Endothelial cell of umbilical vein (primary cell): ENCODE measurements around the gene GNPTAB. TPM values are rescaled to one million over a fixed set of nuclear protein-coding genes. Genes with fewer than 3 reads are reported as not detected.

Experiments
- BruUV-seq: library from RNA; stranded (reverse); fragments of 400-500 nt; replicated peaks from 2 replicates; lab custom pipeline; 2021; lab: Mats Ljungman, UMichigan
- CTCF ChIA-PET: fragments of 300-600, 350-600 bp; sonication (Branson Sonifier 250); formaldehyde crosslinking; loops from one replicate; lab custom pipeline; 2021; ENCODE audit warnings: antibody characterized with exemption, inconsistent platforms; lab: Charles Lee
- POLR2A ChIA-PET: fragments of 300-600, 350-600 bp; sonication (Branson Sonifier 250); formaldehyde crosslinking; loops from one replicate; lab custom pipeline; 2021; ENCODE audit warnings: antibody characterized with exemption, inconsistent platforms; lab: Charles Lee
- DNase-seq: peaks from one replicate; pipeline ENCODE4 v3.0.0-alpha.2; 2011; ENCODE audit warnings: low read depth, low spot score
- FAIRE-seq: peaks from 2 replicates; lab custom pipeline; 2011; peaks lifted over from hg19 to GRCh38; lab: Jason Lieb, UNC
- H2AFZ ChIP-seq: 2 replicates; pipeline ENCODE4 v1.6.0; 2012; ENCODE audit warnings: low read depth, low read length, control low read depth, inconsistent platforms
- H3K27ac ChIP-seq: 2 replicates; pipeline ENCODE4 v1.5.1; 2011; ENCODE audit warnings: low read depth, mild to moderate bottlenecking, control low read depth, low read length, moderate library complexity; ENCODE audit not compliant: insufficient read depth
- H3K27me3 ChIP-seq, 2 experiments: 2 replicates each; pipeline versions ENCODE4 v1.6.0 to v1.6.1; 2011; ENCODE audit warnings: low read length in 2 of 2, mixed read lengths in 1 of 2; ENCODE audit not compliant: control insufficient read depth in 2 of 2, insufficient read depth in 2 of 2
- H3K36me3 ChIP-seq, 2 experiments: 2 replicates in 1 of 2; 3 replicates in 1 of 2; pipeline ENCODE4 v1.5.1; 2011; ENCODE audit warnings: low read length in 2 of 2, mild to moderate bottlenecking in 1 of 2, moderate library complexity in 1 of 2; ENCODE audit not compliant: control insufficient read depth in 2 of 2, insufficient read depth in 2 of 2; ENCODE audit errors: extremely low read depth in 1 of 2
- H3K4me1 ChIP-seq: 3 replicates; pipeline ENCODE4 v1.5.1; 2011; ENCODE audit warnings: mild to moderate bottlenecking, low read length; ENCODE audit not compliant: control insufficient read depth, insufficient read depth; ENCODE audit errors: extremely low read depth
- H3K4me2 ChIP-seq: 2 replicates; pipeline ENCODE4 v1.6.1; 2011; ENCODE audit warnings: low read length, control low read depth, mixed read lengths; ENCODE audit not compliant: insufficient read depth
- H3K4me3 ChIP-seq, 3 experiments: fragments of 200-600 bp in 1 of 3; sonication (generic), shearing (Covaris generic) in 1 of 3; replicated peaks in 1 of 3; 2 replicates each; pipeline ENCODE4 v1.5.1; 2011 to 2016; ENCODE audit warnings: control low read depth in 3 of 3, low read length in 3 of 3, mild to moderate bottlenecking in 2 of 3, inconsistent platforms in 1 of 3, low read depth in 1 of 3, moderate library complexity in 1 of 3; ENCODE audit not compliant: insufficient read depth in 1 of 3
- H3K79me2 ChIP-seq: 2 replicates; pipeline ENCODE4 v1.6.0; 2012; ENCODE audit warnings: low read length, inconsistent platforms; ENCODE audit not compliant: control insufficient read depth, insufficient read depth
- H3K9ac ChIP-seq: replicated peaks from 2 replicates; pipeline ENCODE3; 2011; ENCODE audit warnings: low read length, control low read depth; ENCODE audit not compliant: insufficient read depth; ENCODE audit errors: extremely low read depth
- H3K9me1 ChIP-seq: replicated peaks from 3 replicates; pipeline ENCODE4 v1.6.0; 2011; ENCODE audit warnings: mild to moderate bottlenecking, low read length; ENCODE audit not compliant: control insufficient read depth, insufficient read depth; ENCODE audit errors: extremely low read depth
- H3K9me3 ChIP-seq: replicated peaks from 2 replicates; pipeline ENCODE4 v1.5.1; 2012; ENCODE audit warnings: low read length, inconsistent platforms; ENCODE audit not compliant: control insufficient read depth, insufficient read depth
- H4K20me1 ChIP-seq: replicated peaks from 2 replicates; pipeline ENCODE3; 2011; ENCODE audit warnings: mild to moderate bottlenecking, low read length; ENCODE audit not compliant: control insufficient read depth, insufficient read depth; ENCODE audit errors: extremely low read depth
- CTCF ChIP-seq, 2 donors: IDR thresholded peaks; 1 replicate in 1 of 2; 2 replicates in 1 of 2; pipeline ENCODE4 v1.5.1; 2011; ENCODE audit warnings: low read length in 2 of 2, mild to moderate bottlenecking in 2 of 2, moderate library complexity in 2 of 2, control low read depth in 1 of 2, inconsistent platforms in 1 of 2, low read depth in 1 of 2; ENCODE audit not compliant: insufficient read depth in 1 of 2; ENCODE audit errors: extremely low read depth in 1 of 2
- EZH2 ChIP-seq: IDR thresholded peaks from 2 replicates; pipeline ENCODE4 v1.6.1; 2012; ENCODE audit warnings: borderline replicate concordance, low read depth, mild to moderate bottlenecking, moderate library complexity, low read length, inconsistent platforms; ENCODE audit not compliant: severe bottlenecking
- GATA2 ChIP-seq: IDR thresholded peaks from 2 replicates; pipeline ENCODE4 v1.7.0; 2011; ENCODE audit warnings: low read depth, mild to moderate bottlenecking, moderate library complexity, mixed read lengths, low read length; ENCODE audit not compliant: insufficient read length, insufficient read depth
- MYC ChIP-seq: IDR thresholded peaks from one replicate; pipeline ENCODE4 v1.6.1; 2011; ENCODE audit warnings: mild to moderate bottlenecking, low read depth, low read length
- POLR2A ChIP-seq: IDR thresholded peaks from 2 replicates; pipeline ENCODE4 v1.6.1; 2012; ENCODE audit warnings: low read depth, mild to moderate bottlenecking, control low read depth, low read length
- dilution Hi-C: fragments of 300-500 bp; cut with MboI; formaldehyde crosslinking; loops from one replicate; pipeline ENCODE4 v1.15.0; 2019; ENCODE audit warnings: low sequenced_read_pairs; ENCODE audit not compliant: extremely low pct_ligation_motif_present
- intact Hi-C: fragments of 100-400 bp; cut with micrococcal nuclease; formaldehyde crosslinking; loops from one replicate; pipeline ENCODE4 v1.10.0; 2022
- polyA plus RNA-seq, 4 experiments: library from polyadenylated mRNA; depleted of rRNA in 3 of 4; stranded (reverse) in 3 of 4; unstranded in 1 of 4; fragments of >200 nt; gene quantifications; 2 replicates each; pipeline versions ENCODE4 v1.2.1 to v1.2.3, GENCODE V29; 2011 to 2012; ENCODE audit warnings: missing spikeins in 1 of 4
- total RNA-seq: library from RNA; stranded (reverse); gene quantifications from 2 replicates; pipeline ENCODE4 v1.2.3, GENCODE V29; 2021

The GNPTAB gene
- total and polyA plus RNA-seq, 2 donors (not counting 3 experiments of a cell fraction or from before 2014, with no cell fraction given): 15.6 to 39.5 TPM

- Histone ChIP-seq H3K9ac (no peak overlapping the region), H4K20me1 (no peaks in the 10 kb centered on the region), H3K27me3 (no peaks in the 10 kb centered on the region), H2AFZ (no peak overlapping the region), H3K36me3 (no peaks in the 10 kb centered on the region), H3K4me3 (no peak overlapping the region), H3K4me1 (no peaks in the 10 kb centered on the region), H3K79me2 (no peaks in the 10 kb centered on the region), H3K9me3 (no peaks in the 10 kb centered on the region), H3K9me1 (no peaks in the 10 kb centered on the region), H3K27ac (no peak overlapping the region), H3K4me2 (no peak overlapping the region)
- DNase-seq: no peak
- intact Hi-C loops (loop anchor here (10.0 kb wide), 1 partner anchor 353 kb away; the partner anchor contains the start of genes NUP37 and PARPBP), dilution Hi-C loops (no loop called here)
- ChIA-PET CTCF (interaction anchor here (0.9 to 3.1 kb wide), 9 partner anchors 8 to 713 kb away, joined by 3 to 149 read pairs (median 5); partner anchors contain the start of gene GNPTAB), POLR2A (no interaction called here)
- BruUV-seq: no TSS peak
- FAIRE-seq: no peak
- no peak for TF ChIP-seq POLR2A
- no peak for TF ChIP-seq EZH2
- no peak for TF ChIP-seq CTCF (IDR thresholded peaks at IDR 0.05; ENCODE audit: extremely low read depth in 1 of 2, insufficient read depth in 1 of 2, low read depth in 1 of 2, low read length in 2 of 2)
- no peak for TF ChIP-seq MYC
- no peak for TF ChIP-seq GATA2
These were observed 58.6 kb downstream of the GNPTAB start for GRCh38 chr12:101772012-101772775.
